IMR-90 (cell line): ENCODE results near the gene CERKL. TPM values are rescaled to one million over a fixed set of nuclear protein-coding genes. Genes with fewer than 3 reads are reported as not detected.

Experiments used
- ATAC-seq: fragments of 200-7000 bp; cut with Tn5 transposase; 2 replicates; pipeline ENCODE4 v1.9.1; 2020; ENCODE audit warnings: low read depth, mild to moderate bottlenecking, moderate library complexity
- BruUV-seq: library from RNA; stranded (reverse); fragments of 400-500 nt; replicated peaks from 2 replicates; lab custom pipeline; 2021; lab: Mats Ljungman, UMichigan
- CTCF ChIA-PET: fragments of 300-600 bp; formaldehyde crosslinking; extraction: SDS; loops from one replicate; lab custom pipeline; 2021; ENCODE audit warnings: antibody characterized with exemption; lab: Yijun Ruan, JAX
- POLR2A ChIA-PET: fragments of 300-600 bp; sonication (Branson Sonifier 250); formaldehyde crosslinking; loops from one replicate; lab custom pipeline; 2022; ENCODE audit warnings: antibody characterized with exemption; ENCODE audit not compliant: unreplicated experiment; lab: Charles Lee
- DNase-seq: peaks from one replicate; pipeline ENCODE4 v3.0.0; 2013
- H2AFZ ChIP-seq: replicated peaks from 2 replicates; pipeline ENCODE3; 2013; ENCODE audit warnings: low read length, mild to moderate bottlenecking; ENCODE audit not compliant: poor library complexity
- H2AK5ac ChIP-seq: 2 replicates; pipeline ENCODE4 v1.6.1; 2013; ENCODE audit warnings: low read depth, low read length, inconsistent platforms
- H2AK9ac ChIP-seq: replicated peaks from 2 replicates; pipeline ENCODE3; 2013; ENCODE audit warnings: mild to moderate bottlenecking, low read depth, low read length, moderate library complexity; ENCODE audit not compliant: poor library complexity
- H2BK120ac ChIP-seq: 2 replicates; pipeline ENCODE4 v1.6.1; 2013; ENCODE audit warnings: low read depth, low read length, inconsistent platforms
- H2BK15ac ChIP-seq: 3 replicates; pipeline ENCODE4 v1.6.1; 2013; ENCODE audit warnings: low read depth, low read length, inconsistent platforms
- H2BK20ac ChIP-seq: 2 replicates; pipeline ENCODE4 v1.6.1; 2013; ENCODE audit warnings: low read depth, mild to moderate bottlenecking, inconsistent platforms, low read length, moderate library complexity
- H2BK5ac ChIP-seq: 2 replicates; pipeline ENCODE4 v1.6.1; 2013; ENCODE audit warnings: mild to moderate bottlenecking, low read depth, low read length, inconsistent platforms; ENCODE audit not compliant: poor library complexity, severe bottlenecking
- H3K14ac ChIP-seq: replicated peaks from 2 replicates; pipeline ENCODE4 v1.6.1; 2013; ENCODE audit warnings: low read depth, low read length, inconsistent platforms
- H3K18ac ChIP-seq: 2 replicates; pipeline ENCODE4 v1.6.1; 2013; ENCODE audit warnings: low read depth, low read length, control low read depth
- H3K23ac ChIP-seq: 2 replicates; pipeline ENCODE4 v1.6.1; 2013; ENCODE audit warnings: low read depth, low read length, inconsistent platforms
- H3K27ac ChIP-seq: 2 replicates; pipeline ENCODE4 v1.5.1; 2013; ENCODE audit warnings: mild to moderate bottlenecking, control low read depth, low read length; ENCODE audit not compliant: insufficient read depth
- H3K27me3 ChIP-seq: 2 replicates; pipeline ENCODE4 v1.6.1; 2013; ENCODE audit warnings: low read length; ENCODE audit not compliant: control insufficient read depth, insufficient read depth
- H3K36me3 ChIP-seq: 2 replicates; pipeline ENCODE4 v1.6.1; 2013; ENCODE audit warnings: low read length, mixed read lengths; ENCODE audit not compliant: control insufficient read depth, insufficient read depth
- H3K4ac ChIP-seq: 2 replicates; pipeline ENCODE4 v1.6.1; 2013; ENCODE audit warnings: low read depth, low read length, inconsistent platforms
- H3K4me1 ChIP-seq: 2 replicates; pipeline ENCODE4 v1.6.1; 2013; ENCODE audit warnings: low read length, mixed read lengths; ENCODE audit not compliant: control insufficient read depth, insufficient read depth
- H3K4me2 ChIP-seq: 2 replicates; pipeline ENCODE4 v1.6.1; 2013; ENCODE audit warnings: low read depth, mild to moderate bottlenecking, control low read depth, low read length, moderate library complexity
- H3K4me3 ChIP-seq: 2 replicates; pipeline ENCODE4 v1.5.1; 2013; ENCODE audit warnings: low read depth, mild to moderate bottlenecking, control low read depth, low read length, moderate library complexity; ENCODE audit not compliant: insufficient read depth
- H3K56ac ChIP-seq: 2 replicates; pipeline ENCODE4 v1.6.1; 2013; ENCODE audit warnings: low read length, inconsistent platforms; ENCODE audit not compliant: insufficient read depth; ENCODE audit errors: extremely low read depth
- H3K79me1 ChIP-seq, 2 experiments: 2 replicates each; pipeline ENCODE4 v1.6.1; 2013; ENCODE audit warnings: low read length in 2 of 2, inconsistent platforms in 1 of 2, low read depth in 1 of 2
- H3K9ac ChIP-seq: 2 replicates; pipeline ENCODE4 v1.6.1; 2013; ENCODE audit warnings: low read depth, low read length, control low read depth
- H3K9me1 ChIP-seq: 2 replicates; pipeline ENCODE4 v1.6.1; 2013; ENCODE audit warnings: low read length, inconsistent platforms; ENCODE audit not compliant: insufficient read depth
- H3K9me3 ChIP-seq: 2 replicates; pipeline ENCODE4 v1.6.1; 2013; ENCODE audit warnings: low read length; ENCODE audit not compliant: control insufficient read depth, insufficient read depth
- H4K20me1 ChIP-seq: 2 replicates; pipeline ENCODE4 v1.6.1; 2013; ENCODE audit warnings: low read length, inconsistent platforms; ENCODE audit not compliant: insufficient read depth
- H4K5ac ChIP-seq: 2 replicates; pipeline ENCODE4 v1.6.1; 2013; ENCODE audit warnings: mild to moderate bottlenecking, low read depth, low read length, control low read depth
- H4K8ac ChIP-seq, 2 experiments: 2 replicates each; pipeline ENCODE4 v1.6.1; 2013; ENCODE audit warnings: low read depth in 2 of 2, low read length in 2 of 2, control low read depth in 1 of 2, inconsistent platforms in 1 of 2
- H4K91ac ChIP-seq: 2 replicates; pipeline ENCODE4 v1.6.1; 2013; ENCODE audit warnings: low read depth, low read length, inconsistent platforms; ENCODE audit not compliant: insufficient read depth
- MAFK ChIP-seq: IDR thresholded peaks from 2 replicates; pipeline ENCODE4 v1.6.1; 2012; ENCODE audit warnings: low read depth, low read length, improper control_type of control experiment
- WGBS, 2 experiments: methylation state at CpG; one replicate each; pipeline versions ENCODE4 v1.1.5 to v1.1.7; 2013; ENCODE audit warnings: missing lambda C conversion rate in 2 of 2; ENCODE audit not compliant: insufficient read length in 1 of 2; ENCODE audit errors: extremely low coverage in 2 of 2; 5-methylcytosine and 5-hydroxymethylcytosine counted together
- dilution Hi-C: fragments of 300-500 bp; cut with HindIII; formaldehyde crosslinking; loops from one replicate; pipeline ENCODE4 v1.14.3; 2018; ENCODE audit warnings: low sequenced_read_pairs; ENCODE audit not compliant: unreplicated experiment
- in situ Hi-C: fragments of 300-500 bp; cut with MboI; formaldehyde crosslinking; loops from 3 replicates; pipeline ENCODE4 v1.14.3; 2019; ENCODE audit warnings: low sequenced_read_pairs, inconsistent platforms, mixed read lengths
- intact Hi-C: fragments of 100-400 bp; cut with micrococcal nuclease; formaldehyde crosslinking; loops from 2 replicates; pipeline ENCODE4 v1.10.0; 2022
- polyA plus RNA-seq, 3 experiments: library from polyadenylated mRNA; depleted of rRNA; stranded (reverse); fragments of >200 nt; gene quantifications; 2 replicates each; pipeline ENCODE4 v1.2.3, GENCODE V29; 2012; ENCODE audit warnings: low replicate concordance in 1 of 3
- total RNA-seq: library from RNA; depleted of rRNA; stranded (reverse); fragments of >200 nt; gene quantifications from 2 replicates; pipeline ENCODE4 v1.2.3, GENCODE V29; 2012

The CERKL gene
- total and polyA plus RNA-seq, 2 of the 4 experiments (the other 2 are of a cell fraction), result under 0.01 TPM; not detected in 1

DNA sequence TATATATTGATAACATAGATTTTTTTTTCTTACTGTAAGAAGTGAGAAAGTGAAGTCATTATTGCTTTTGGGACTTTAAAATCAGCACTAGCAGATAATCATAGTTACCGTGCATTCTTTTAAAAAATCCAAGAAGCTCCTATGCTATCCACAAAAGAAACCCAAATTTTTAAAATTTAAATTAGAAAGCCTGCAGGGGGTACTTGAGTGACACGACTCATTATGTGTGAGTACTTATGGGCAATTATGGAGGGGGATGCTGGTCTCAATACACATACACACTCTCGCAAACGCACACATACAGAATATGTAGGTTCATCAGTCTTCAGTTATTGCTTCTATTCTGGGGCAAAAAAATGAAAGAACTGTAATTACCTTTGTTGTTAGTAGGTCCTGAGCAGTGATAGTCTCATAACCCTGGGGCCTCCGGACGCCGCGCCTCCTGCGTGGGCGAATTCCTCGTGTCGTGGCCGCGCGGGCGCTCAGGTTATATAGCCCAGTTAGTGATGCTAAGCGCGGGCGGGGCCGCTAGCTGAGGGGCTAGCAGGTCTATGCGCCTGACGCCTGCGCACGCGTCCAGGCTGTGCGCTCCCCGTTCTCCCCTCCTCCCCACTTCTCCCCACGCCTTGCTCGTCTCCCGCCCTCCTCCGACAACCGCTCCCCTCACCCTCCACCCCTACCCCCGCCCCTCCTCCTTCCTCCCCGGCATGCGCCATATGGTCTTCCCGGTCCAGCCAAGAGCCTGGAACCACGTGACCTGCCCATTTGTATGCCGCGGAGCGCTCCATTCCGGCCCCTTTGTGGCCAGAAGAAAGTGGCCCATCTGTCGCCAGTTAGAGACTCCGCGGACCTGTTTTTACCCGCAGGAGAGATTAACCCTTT lies 23.4 kb upstream of the CERKL start, which contains the start of gene NEUROD1:
NEUROD1 (minus strand) TSS at position 463 of the 882 bp plus-strand sequence. CDS start 1,657 bp downstream, outside the sequence.
- peaks cover 22% of the 10 kb centered on the region for H3K9me3 ChIP-seq
- H3K79me1 ChIP-seq, result no peaks in the 10 kb centered on the region
- no peak within 1 kb of the TSS for H2BK120ac ChIP-seq
- H4K91ac ChIP-seq, result no peak within 1 kb of the TSS
- no TSS peak for BruUV-seq
- peaks cover 4% of the 10 kb centered on the region; the same call in 1 of the 2 replicates for H4K20me1 ChIP-seq
- H2AK9ac ChIP-seq, result no peak within 1 kb of the TSS
- no peak within 1 kb of the TSS for H3K56ac ChIP-seq
- H3K9me1 ChIP-seq, result peaks cover 7% of the 10 kb centered on the region; the same call in 1 of the 2 replicates
- H3K18ac ChIP-seq, result no peak within 1 kb of the TSS
- DNase-seq, result no peak
- no peak within 1 kb of the TSS; the same call in 1 of the 2 replicates for H3K23ac ChIP-seq
- H2BK15ac ChIP-seq, result no peak within 1 kb of the TSS
- WGBS, 2 experiments, result 7% methylated on average over 10 of the region's 45 CpGs; no CpG with 5 or more reads in 1 of the 2 experiments
- dilution Hi-C loops, result no loop called here
- no peak within 1 kb of the TSS for H3K4ac ChIP-seq
- H2AFZ ChIP-seq, result peak within 1 kb of the TSS; percentile 39
- intact Hi-C loops, result no loop called here
- no peak within 1 kb of the TSS for H2AK5ac ChIP-seq
- no peak within 1 kb of the TSS for H3K14ac ChIP-seq
- H4K8ac ChIP-seq, result no peak within 1 kb of the TSS
- peaks cover 67% of the 10 kb centered on the region for H3K27me3 ChIP-seq
- H4K5ac ChIP-seq, result no peak within 1 kb of the TSS
- H3K4me3 ChIP-seq, result no peak within 1 kb of the TSS
- no peaks in the 10 kb centered on the region for H3K36me3 ChIP-seq
- H3K4me1 ChIP-seq, result no peaks in the 10 kb centered on the region; the same call in 1 of the 2 replicates
- H3K27ac ChIP-seq, result no peak within 1 kb of the TSS
- no peak within 1 kb of the TSS for H2BK20ac ChIP-seq
- in situ Hi-C loops, result no loop called here
- POLR2A ChIA-PET, result no interaction called here
- CTCF ChIA-PET, result no interaction called here
- no peak within 1 kb of the TSS for H3K9ac ChIP-seq
- no peak within 1 kb of the TSS for H2BK5ac ChIP-seq
- H3K4me2 ChIP-seq, result peak within 1 kb of the TSS; percentile 39; the same call in 1 of the 2 replicates
- ATAC-seq, result no peak
- no peak for TF ChIP-seq MAFK
